HG03097 (cell line): ENCODE results near the gene LANCL2.
A peak's percentile ranks its signal among the peaks of the same experiment; 100 is the strongest.
"Not testable (repeated sequence)": the region's sequence is repeated elsewhere in the genome, so short reads cannot be mapped to it uniquely, and the experiment has no call there.

ENCODE experiments used
- ATAC-seq: cut with Tn5 transposase; IDR thresholded peaks from one replicate; pipeline ENCODE4 v1.9.1; 2021; ENCODE audit not compliant: unreplicated experiment, low FRiP score

Gene LANCL2

DNA sequence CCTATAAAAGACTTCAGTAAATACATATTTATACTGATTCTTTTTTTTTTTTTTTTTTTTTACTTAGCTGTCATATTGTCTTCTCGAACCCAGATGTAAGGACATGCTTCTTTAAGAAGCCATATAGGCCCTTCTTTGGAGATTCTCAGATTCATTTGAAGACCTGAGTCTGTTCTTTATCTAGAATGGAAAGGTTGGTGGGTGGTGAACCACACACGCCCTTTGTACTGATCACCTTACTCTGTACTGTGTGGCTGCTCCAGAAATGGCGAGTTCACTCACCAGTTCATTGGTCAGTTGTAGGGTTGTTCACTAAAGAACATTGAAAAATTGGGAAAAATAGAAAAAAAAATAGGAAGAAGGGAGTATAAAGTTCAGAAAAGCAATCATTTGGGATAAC lies 32.5 kb downstream of the LANCL2 start:
- ATAC-seq: no peak

GRCh38 chr7:55400191-55400590 lies 35.1 kb downstream of the LANCL2 start:
- no peak for ATAC-seq

DNA sequence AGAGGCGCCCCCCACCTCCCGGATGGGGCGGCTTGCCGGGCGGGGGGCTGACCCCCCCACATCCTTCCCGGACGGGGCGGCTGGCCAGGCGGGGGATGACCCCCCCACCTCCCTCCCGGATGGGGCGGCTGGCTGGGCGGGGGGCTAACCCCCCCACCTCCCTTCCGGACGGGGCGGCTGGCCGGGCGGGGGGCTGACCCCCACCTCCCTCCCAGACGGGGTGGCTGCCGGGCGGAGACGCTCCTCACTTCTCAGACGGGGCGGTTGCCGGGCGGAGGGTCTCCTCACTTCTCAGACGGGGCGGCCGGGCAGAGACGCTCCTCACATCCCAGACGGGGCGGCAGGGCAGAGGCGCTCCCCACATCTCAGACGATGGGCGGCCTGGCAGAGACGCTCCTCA lies 37.4 kb downstream of the LANCL2 start:
- not testable (repeated sequence) for ATAC-seq

DNA sequence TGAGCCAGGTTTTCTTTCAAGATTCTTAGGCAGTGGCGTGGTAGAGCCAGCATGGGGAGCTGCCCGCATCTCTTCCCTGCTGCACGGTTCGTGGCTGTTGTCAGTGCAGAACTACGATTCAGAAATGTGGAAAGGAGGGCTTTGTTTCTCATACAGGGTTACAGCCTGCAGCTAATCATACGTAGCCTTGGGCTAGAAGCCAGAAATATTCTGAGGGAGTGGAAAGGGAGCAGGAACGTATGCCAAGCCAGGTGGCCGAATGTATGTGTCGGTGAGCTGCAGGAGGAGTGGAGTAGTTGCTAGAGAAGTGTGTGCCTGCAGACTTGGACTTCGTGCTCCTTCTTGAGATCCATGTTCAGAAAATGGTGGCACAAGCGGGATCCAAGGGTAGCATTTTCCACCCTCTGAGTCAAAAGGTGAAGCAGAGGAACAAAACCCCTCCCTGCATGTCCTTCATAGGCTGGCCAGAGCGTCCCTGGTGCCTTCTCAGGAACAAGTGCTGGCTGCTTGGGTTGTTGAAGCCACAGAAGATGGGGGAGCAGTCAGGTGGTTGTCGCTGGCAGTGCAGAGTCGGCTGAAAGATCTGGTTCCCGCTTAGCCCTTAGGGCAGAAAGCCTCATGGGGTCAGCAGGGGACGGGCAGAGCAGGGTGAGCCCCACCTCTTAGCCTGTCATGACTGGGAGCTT lies 40.9 kb downstream of the LANCL2 start:
- ATAC-seq: no peak

GRCh38 chr7:55409482-55410225 lies 44.5 kb downstream of the LANCL2 start:
- peak; percentile 52 for ATAC-seq

GRCh38 chr7:55410667-55411239 lies 45.6 kb downstream of the LANCL2 start:
- no peak for ATAC-seq

GRCh38 chr7:55411844-55412243 lies 46.7 kb downstream of the LANCL2 start:
- no peak for ATAC-seq

- no peak for ATAC-seq
These were observed 48.3 kb downstream of the LANCL2 start for GRCh38 chr7:55413442-55413841.

- no peak for ATAC-seq
These were observed 50.1 kb downstream of the LANCL2 start for GRCh38 chr7:55415173-55415778.

DNA sequence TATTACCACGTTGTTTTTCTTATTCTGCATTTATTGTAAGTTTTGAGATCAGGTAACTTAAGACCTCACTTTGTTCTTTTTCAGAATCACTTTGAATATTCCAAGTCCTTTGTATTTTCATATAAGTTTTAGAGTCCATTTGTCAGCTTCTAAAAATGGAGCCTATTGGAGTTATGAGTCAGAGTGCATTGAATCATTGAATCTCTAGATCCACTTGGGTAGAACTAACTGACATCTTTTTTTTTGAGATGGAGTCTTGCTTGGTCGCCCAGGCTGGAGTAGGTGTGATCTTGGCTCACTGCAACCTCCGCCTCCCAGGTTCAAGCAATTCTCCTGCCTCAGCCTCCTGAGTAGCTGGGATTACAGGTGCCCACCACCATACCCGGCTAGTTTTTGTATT lies 52.3 kb downstream of the LANCL2 start:
- not testable (repeated sequence) for ATAC-seq

- no peak for ATAC-seq
These were observed 55.4 kb downstream of the LANCL2 start for GRCh38 chr7:55420530-55420929.

DNA sequence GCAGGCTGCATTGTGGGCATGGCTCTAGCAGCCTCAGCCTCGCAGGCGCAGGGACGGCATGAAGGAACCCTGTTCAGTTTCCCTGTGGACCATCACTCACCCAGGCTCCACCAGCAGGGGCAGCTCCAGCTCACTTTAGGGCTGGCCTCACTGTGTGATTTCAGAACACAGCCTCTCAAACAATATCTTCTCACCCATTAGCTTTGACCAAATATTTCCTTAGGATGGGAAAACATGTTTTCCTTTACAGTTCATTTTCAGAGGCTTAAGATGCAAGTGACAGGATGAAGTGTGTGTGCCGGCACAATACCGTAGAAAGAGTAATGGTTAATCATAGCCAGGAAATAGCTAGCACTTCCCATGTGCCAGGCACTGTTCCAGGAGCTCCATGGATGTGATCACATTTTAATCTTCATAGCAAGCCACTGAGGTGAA lies 58.2 kb downstream of the LANCL2 start:
- ATAC-seq: no peak

GRCh38 chr7:55423891-55424290 lies 58.8 kb downstream of the LANCL2 start:
- no peak for ATAC-seq

DNA sequence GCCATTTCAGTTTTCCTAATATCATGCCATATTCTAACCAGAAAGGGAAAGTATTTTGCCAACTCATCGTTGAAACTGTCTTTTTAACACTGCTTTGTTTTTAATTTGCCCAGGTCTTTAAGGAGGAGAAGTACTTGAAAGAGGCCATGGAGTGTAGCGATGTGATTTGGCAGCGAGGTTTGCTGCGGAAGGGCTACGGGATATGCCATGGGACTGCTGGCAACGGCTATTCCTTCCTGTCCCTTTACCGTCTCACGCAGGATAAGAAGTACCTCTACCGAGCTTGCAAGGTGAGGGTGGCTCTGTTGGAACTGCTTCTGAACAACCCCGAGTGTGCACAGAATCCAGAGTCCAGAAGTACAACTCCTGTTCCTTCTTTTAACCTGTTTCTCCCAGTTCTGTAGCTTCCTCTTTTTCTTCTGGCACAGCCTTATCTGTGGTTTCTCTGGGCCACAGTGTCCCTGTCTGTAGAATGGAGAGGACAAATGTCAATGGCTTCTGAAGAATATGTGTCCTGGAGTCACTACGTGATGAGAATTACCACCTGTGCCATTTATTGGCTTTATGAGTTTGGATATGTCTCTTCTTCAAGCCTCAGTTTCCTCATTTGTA lies 60.1 kb downstream of the LANCL2 start:
- no peak for ATAC-seq

GRCh38 chr7:55426676-55427075 lies 61.5 kb downstream of the LANCL2 start:
- no peak for ATAC-seq

DNA sequence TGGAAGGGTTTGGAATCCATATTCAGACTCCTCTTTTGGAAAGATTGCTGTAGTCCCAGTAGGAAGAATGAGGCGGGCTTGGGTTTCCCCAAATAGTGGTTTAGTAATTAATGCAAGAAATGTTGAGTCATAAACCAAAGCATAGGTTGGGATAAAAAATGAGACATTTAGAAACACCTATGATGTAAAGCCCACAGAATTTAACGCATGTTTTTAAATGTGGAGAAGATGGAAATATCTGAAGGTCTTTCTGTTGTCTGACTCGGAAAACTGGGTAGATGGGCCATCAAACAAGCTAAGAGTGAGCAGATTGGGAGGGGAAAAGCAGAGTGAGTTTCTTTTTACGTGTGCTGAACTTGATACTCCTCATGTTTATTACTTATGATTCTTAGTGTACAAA lies 62.2 kb downstream of the LANCL2 start:
- ATAC-seq: no peak

GRCh38 chr7:55427800-55428199 lies 62.7 kb downstream of the LANCL2 start:
- ATAC-seq: no peak

DNA sequence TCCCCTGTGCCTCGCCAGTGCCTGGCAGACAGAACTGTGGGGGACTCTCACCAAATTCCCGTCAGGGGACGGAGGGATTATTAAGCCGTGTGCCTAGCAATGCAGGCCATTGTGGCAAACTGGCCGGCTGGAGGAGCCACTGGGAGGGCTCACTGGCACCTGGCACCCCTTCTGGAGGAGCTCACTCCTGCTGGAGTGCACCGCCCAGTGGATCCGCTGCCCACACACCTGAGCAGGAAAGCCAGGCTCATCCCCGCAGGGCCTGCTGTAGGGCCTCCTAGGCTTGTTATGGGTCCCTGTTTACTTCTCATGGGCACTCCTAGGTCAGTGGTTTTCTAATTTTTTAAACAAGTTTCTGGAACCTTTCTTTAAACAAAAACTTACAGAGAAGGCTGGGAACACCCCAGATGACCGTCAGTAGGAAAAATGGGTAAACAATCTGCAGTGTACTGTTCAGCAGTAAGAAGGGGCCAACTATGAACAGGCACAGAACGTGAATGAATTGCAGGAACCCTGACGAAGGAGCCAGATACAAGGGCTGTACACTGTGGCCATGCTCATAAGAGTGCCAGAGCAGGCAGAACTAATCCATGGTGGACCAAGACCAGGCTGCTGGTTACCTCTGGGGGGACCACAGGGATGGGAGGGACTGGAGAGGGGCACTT lies 64.8 kb downstream of the LANCL2 start:
- ATAC-seq: no peak

DNA sequence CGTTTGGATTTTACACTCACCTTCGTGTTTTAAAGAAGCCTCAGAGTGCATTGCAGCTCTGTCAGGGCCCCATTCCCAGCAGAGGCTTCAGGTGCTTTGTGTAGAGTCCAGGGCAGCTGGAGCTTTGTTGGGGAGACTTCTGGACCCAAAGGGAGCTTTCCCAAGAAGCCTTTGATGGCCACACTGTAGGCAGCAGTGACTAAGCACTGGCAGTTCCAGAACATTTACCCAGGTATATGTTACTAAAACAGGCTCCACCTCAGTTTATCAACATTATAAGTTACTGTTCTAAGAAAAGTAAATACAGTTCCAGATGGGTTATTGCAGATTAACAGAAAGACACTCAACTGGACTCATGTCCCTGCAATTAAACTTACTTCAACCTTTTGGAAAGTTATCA lies 66.8 kb downstream of the LANCL2 start:
- ATAC-seq: no peak

GRCh38 chr7:55432506-55432905 lies 67.4 kb downstream of the LANCL2 start:
- no peak for ATAC-seq
